Stimulated activated CD4-positive, alpha-beta T cell treated with anti-CD3 and anti-CD28 coated beads, TNF-alpha, amount 100 ng/mL, for 24 hours (primary cell): Measurements from ENCODE around the gene PPP1CB.
A peak's percentile ranks its signal among the peaks of the same experiment; 100 is the strongest.

ENCODE experiments used
- DNase-seq, 3 experiments: peaks; one replicate each; pipeline ENCODE4 v3.0.0-alpha.2; 2020; ENCODE audit warnings: low read depth in 3 of 3

Gene PPP1CB

GRCh38 chr2:28745225-28745624 lies 6.4 kb upstream of the PPP1CB start:
- DNase-seq, result no peak

GRCh38 chr2:28745876-28746275 lies 5.8 kb upstream of the PPP1CB start:
- DNase-seq, result no peak

- no peak for DNase-seq
These were observed 5.1 kb upstream of the PPP1CB start for GRCh38 chr2:28746429-28747111.

- DNase-seq, result no peak
These were observed 3.9 kb upstream of the PPP1CB start for GRCh38 chr2:28747714-28748113.

- no peak for DNase-seq
These were observed 3.5 kb upstream of the PPP1CB start for GRCh38 chr2:28748176-28748575.

GRCh38 chr2:28748941-28749340 lies 2.7 kb upstream of the PPP1CB start:
- DNase-seq, result no peak

- DNase-seq, result no peak
These were observed 2.1 kb upstream of the PPP1CB start for GRCh38 chr2:28749526-28749925.

GRCh38 chr2:28750316-28751251 lies 1.0 kb upstream of the PPP1CB start:
- DNase-seq, result peak in 2 of 3 experiments; percentile 16 to 21

GRCh38 chr2:28751956-28752630 lies 463 bp downstream of the PPP1CB start:
- peak; percentile 8 to 15 (median 14) for DNase-seq

GRCh38 chr2:28752631-28753376 lies 1.2 kb downstream of the PPP1CB start:
- DNase-seq, result no peak

GRCh38 chr2:28754321-28754720 lies 2.7 kb downstream of the PPP1CB start:
- DNase-seq, result no peak

- DNase-seq, result no peak
These were observed 3.8 kb downstream of the PPP1CB start for GRCh38 chr2:28755421-28755820.

- no peak for DNase-seq
These were observed 6.8 kb downstream of the PPP1CB start for GRCh38 chr2:28758459-28758858.

- DNase-seq, result no peak
These were observed 9.8 kb downstream of the PPP1CB start for GRCh38 chr2:28761420-28761819.

GRCh38 chr2:28764909-28765711 lies 13.5 kb downstream of the PPP1CB start:
- DNase-seq, result no peak

GRCh38 chr2:28766070-28766469 lies 14.4 kb downstream of the PPP1CB start:
- no peak for DNase-seq

- DNase-seq, result no peak
These were observed 15.7 kb downstream of the PPP1CB start for GRCh38 chr2:28767337-28767736.

GRCh38 chr2:28768422-28768821 lies 16.8 kb downstream of the PPP1CB start:
- no peak for DNase-seq

GRCh38 chr2:28768952-28769351 lies 17.3 kb downstream of the PPP1CB start:
- no peak for DNase-seq

GRCh38 chr2:28772351-28772750 lies 20.7 kb downstream of the PPP1CB start:
- DNase-seq, result no peak

GRCh38 chr2:28776471-28776870 lies 24.8 kb downstream of the PPP1CB start:
- no peak for DNase-seq
